ENCODE data around the gene DEDD. TPM values are rescaled to one million over a fixed set of nuclear protein-coding genes. Genes with fewer than 3 reads are reported as not detected.

Gene DEDD
- total RNA-seq, 1 donor from 2014 or later: 40.9 TPM

DNA sequence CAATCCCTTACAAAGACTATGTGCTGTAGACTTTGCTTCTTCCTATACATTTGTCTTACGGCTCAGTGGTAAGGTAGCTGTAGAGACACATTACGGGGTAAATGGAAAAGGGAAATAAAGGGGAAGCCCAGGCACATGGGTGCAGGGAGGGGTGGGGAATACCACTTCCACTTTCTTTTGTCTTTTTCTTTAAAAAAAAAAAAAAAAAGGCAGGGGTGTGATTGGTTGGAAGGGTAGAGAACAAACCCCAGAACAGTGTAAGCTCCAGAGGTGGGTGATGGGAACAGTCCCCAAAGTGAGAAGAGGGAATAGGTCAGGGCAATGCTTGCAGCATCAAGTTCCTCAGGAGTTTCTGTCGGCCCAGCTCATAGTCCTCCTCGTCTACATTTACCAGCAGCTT, 10.6 kb downstream of the DEDD start:
- Mint-ChIP-seq H3K4me1 (ENCODE audit: low read depth, unreplicated experiment) (peaks cover 29% of the 10 kb centered on the region), H3K4me3 (ENCODE audit: unreplicated experiment) (no peak overlapping the region), H3K9me3 (ENCODE audit: unreplicated experiment) (no peaks in the 10 kb centered on the region), H3K27ac (ENCODE audit: unreplicated experiment) (no peak overlapping the region), H3K27me3 (ENCODE audit: low read depth, unreplicated experiment) (no peaks in the 10 kb centered on the region), H3K36me3 (ENCODE audit: low read depth, unreplicated experiment) (peaks cover 27% of the 10 kb centered on the region)
- H2AFZ ChIP-seq (ENCODE audit: low read depth, low read length): no peak overlapping the region
- no peak overlapping the region for H3K27ac ChIP-seq (ENCODE audit: low read depth, low read length)
- FAIRE-seq (no peak), DNase-seq (ENCODE audit: low read depth) (no peak)
- H3K4me1 ChIP-seq (ENCODE audit: insufficient read depth, low read length): peaks cover 17% of the 10 kb centered on the region
- H3K9ac ChIP-seq (ENCODE audit: low read length): no peak overlapping the region
- peaks cover 39% of the 10 kb centered on the region for H4K20me1 ChIP-seq (ENCODE audit: insufficient read depth, low read length)
- no peak overlapping the region for H3K4me3 ChIP-seq (ENCODE audit: insufficient read depth, low read depth, low read length)
- H3K27me3 ChIP-seq (ENCODE audit: insufficient read depth, low read length): no peaks in the 10 kb centered on the region
- TF ChIP-seq, protein P1, sequence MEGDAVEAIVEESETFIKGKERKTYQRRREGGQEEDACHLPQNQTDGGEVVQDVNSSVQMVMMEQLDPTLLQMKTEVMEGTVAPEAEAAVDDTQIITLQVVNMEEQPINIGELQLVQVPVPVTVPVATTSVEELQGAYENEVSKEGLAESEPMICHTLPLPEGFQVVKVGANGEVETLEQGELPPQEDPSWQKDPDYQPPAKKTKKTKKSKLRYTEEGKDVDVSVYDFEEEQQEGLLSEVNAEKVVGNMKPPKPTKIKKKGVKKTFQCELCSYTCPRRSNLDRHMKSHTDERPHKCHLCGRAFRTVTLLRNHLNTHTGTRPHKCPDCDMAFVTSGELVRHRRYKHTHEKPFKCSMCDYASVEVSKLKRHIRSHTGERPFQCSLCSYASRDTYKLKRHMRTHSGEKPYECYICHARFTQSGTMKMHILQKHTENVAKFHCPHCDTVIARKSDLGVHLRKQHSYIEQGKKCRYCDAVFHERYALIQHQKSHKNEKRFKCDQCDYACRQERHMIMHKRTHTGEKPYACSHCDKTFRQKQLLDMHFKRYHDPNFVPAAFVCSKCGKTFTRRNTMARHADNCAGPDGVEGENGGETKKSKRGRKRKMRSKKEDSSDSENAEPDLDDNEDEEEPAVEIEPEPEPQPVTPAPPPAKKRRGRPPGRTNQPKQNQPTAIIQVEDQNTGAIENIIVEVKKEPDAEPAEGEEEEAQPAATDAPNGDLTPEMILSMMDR (IDR thresholded peaks at IDR 0.05; ENCODE audit: insufficient read depth, low read depth, low read length): no peak
- no peak for TF ChIP-seq EZH2 (IDR thresholded peaks at IDR 0.05; ENCODE audit: insufficient read depth, low read length)
- no peak overlapping the region for H3K4me2 ChIP-seq (ENCODE audit: low read length)
- H3K9me3 ChIP-seq (ENCODE audit: insufficient read depth, low read depth, low read length): no peaks in the 10 kb centered on the region
- peaks cover 36% of the 10 kb centered on the region for H3K36me3 ChIP-seq (ENCODE audit: insufficient read depth, low read length)
- H3K79me2 ChIP-seq (ENCODE audit: insufficient read depth, low read length): peaks cover 66% of the 10 kb centered on the region

DNA sequence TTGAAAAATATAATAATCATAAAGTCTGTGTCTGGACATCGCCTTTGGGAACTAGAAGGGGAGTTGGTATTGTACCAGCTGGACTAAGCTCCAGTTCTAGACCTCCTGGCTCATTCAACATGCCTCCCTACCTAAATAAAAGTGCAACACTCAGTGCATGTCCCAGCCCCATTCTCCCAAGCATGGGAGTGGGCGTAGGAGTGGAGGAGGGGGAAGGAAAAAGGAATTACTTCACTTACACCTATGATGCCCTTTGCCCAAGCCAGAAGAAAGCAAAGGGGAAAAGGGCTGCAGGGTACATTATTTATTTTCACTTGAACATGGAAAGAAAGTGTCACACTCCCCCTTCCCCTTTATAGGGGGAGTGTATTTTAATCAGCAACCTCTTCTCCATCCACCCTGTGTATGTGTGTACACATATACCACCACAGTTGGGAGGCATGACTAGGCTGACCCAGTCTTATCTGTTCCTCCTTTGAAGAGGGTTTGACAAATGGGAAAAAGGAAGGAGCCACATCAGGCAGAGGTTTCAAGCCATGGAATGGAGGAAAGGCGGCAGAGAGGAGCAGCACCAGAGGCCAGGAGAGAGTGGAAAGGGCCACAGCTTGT, 11.3 kb downstream of the DEDD start:
- Histone ChIP-seq H3K4me2 (ENCODE audit: low read length) (no peak overlapping the region), H3K4me3 (ENCODE audit: insufficient read depth, low read depth, low read length) (no peak overlapping the region), H3K79me2 (ENCODE audit: insufficient read depth, low read length) (peaks cover 68% of the 10 kb centered on the region), H3K27me3 (ENCODE audit: insufficient read depth, low read length) (no peaks in the 10 kb centered on the region), H3K36me3 (ENCODE audit: insufficient read depth, low read length) (peaks cover 33% of the 10 kb centered on the region), H3K9ac (ENCODE audit: low read length) (no peak overlapping the region), H3K4me1 (ENCODE audit: insufficient read depth, low read length) (peaks cover 20% of the 10 kb centered on the region), H2AFZ (ENCODE audit: low read depth, low read length) (no peak overlapping the region), H3K9me3 (ENCODE audit: insufficient read depth, low read depth, low read length) (no peaks in the 10 kb centered on the region), H4K20me1 (ENCODE audit: insufficient read depth, low read length) (peaks cover 35% of the 10 kb centered on the region), H3K27ac (ENCODE audit: low read depth, low read length) (no peak overlapping the region)
- H3K9me3 Mint-ChIP-seq (ENCODE audit: unreplicated experiment): no peaks in the 10 kb centered on the region
- DNase-seq (ENCODE audit: low read depth): no peak
- peaks cover 25% of the 10 kb centered on the region for H3K36me3 Mint-ChIP-seq (ENCODE audit: low read depth, unreplicated experiment)
- peak overlapping the region; percentile 71 for H3K4me3 Mint-ChIP-seq (ENCODE audit: unreplicated experiment)
- H3K4me1 Mint-ChIP-seq (ENCODE audit: low read depth, unreplicated experiment): peaks cover 25% of the 10 kb centered on the region
- TF ChIP-seq, protein P1 (IDR thresholded peaks at IDR 0.05; ENCODE audit: insufficient read depth, low read depth, low read length): no peak
- no peak for TF ChIP-seq EZH2 (IDR thresholded peaks at IDR 0.05; ENCODE audit: insufficient read depth, low read length)
- H3K27ac Mint-ChIP-seq (ENCODE audit: unreplicated experiment): peak overlapping the region; percentile 66
- FAIRE-seq: no peak
- no peaks in the 10 kb centered on the region for H3K27me3 Mint-ChIP-seq (ENCODE audit: low read depth, unreplicated experiment)
